Measurements from ENCODE around the gene ROR1.

The ROR1 gene

DNA sequence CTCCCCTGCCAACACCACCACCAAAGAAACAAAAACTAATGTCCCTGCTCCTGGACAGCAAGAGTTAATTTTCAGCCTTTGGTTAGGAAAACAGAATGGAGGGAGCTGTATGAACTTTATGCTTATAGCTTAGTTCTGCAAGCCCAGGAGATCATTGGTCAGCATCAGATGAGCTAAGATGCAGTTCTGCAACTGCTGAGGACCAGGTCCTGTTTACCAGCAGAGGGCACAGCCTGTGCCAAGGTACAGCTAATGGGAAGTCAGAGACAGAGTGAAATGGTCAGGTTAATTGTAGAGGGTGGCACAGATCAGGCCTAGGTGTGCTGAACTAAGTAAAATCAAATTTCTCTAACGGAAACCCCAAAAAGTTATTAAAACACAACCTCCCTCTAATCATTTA is 161.3 kb downstream of the ROR1 start:
- no peak overlapping the region for H3K27ac ChIP-seq (ENCODE audit: low read depth, low read length, severe bottlenecking)
- H3K36me3 ChIP-seq (ENCODE audit: control insufficient read depth, insufficient read depth, low read length): no peaks in the 10 kb centered on the region
- H3K4me1 ChIP-seq (ENCODE audit: control insufficient read depth, insufficient read depth, low read length, poor library complexity, severe bottlenecking): peaks cover 6% of the 10 kb centered on the region
- no peaks in the 10 kb centered on the region for H3K9me3 ChIP-seq (ENCODE audit: control insufficient read depth, low read length)
- WGBS, 2 experiments (ENCODE audit: insufficient coverage in 2 of 2): no CpG with 5 or more reads among the region's 1 CpG
- H3K4me3 ChIP-seq (ENCODE audit: extremely low read depth, insufficient read depth, low read length, poor library complexity, severe bottlenecking): no peak overlapping the region

DNA sequence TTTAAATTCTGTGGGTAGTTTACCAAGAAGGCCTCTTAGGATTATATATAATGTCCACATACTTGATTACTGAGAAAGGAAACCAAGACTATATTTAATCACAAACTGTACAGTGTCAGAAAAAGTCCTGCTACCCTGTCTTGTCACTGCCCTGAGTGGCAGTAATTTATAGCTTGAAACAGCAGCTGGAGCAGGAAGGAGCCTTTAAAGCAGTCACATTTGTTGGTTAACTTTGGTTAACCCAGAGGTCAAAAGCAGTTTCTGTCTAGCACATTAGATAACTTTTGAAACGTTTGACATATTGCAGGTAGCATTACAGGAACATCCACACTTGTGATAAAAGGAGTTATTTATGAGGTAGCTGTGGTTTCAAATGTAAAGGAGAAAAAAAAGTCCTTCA is 161.7 kb downstream of the ROR1 start:
- H3K9me3 ChIP-seq (ENCODE audit: control insufficient read depth, low read length): no peaks in the 10 kb centered on the region
- no peaks in the 10 kb centered on the region for H3K36me3 ChIP-seq (ENCODE audit: control insufficient read depth, insufficient read depth, low read length)
- WGBS, 2 experiments (ENCODE audit: insufficient coverage in 2 of 2): 100% methylated on average over 1 of the region's 1 CpG; no CpG with 5 or more reads in 1 of the 2 experiments
- H3K27ac ChIP-seq (ENCODE audit: low read depth, low read length, severe bottlenecking): no peak overlapping the region
- H3K4me1 ChIP-seq (ENCODE audit: control insufficient read depth, insufficient read depth, low read length, poor library complexity, severe bottlenecking): peaks cover 6% of the 10 kb centered on the region
- no peak overlapping the region for H3K4me3 ChIP-seq (ENCODE audit: extremely low read depth, insufficient read depth, low read length, poor library complexity, severe bottlenecking)

DNA sequence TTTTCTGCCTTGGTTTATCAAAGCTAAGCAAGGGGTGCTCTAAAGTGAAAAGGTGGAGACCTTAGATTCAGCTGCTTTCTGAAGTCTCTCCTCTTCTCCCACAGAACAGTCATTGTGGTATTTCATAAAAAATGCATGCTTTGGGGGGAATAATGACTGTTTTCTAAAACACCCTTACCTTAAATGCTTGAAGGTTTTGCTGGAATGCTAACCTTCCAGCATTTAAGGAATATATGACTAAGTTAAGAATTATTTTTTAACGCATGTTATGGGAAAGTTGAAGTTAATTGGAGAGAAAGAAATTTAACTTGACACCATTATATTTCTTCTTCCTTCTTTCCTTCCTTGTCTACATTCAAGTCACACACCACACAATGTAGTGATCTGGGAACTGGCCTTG is 162.5 kb downstream of the ROR1 start:
- Histone ChIP-seq H3K27ac (ENCODE audit: low read depth, low read length, severe bottlenecking) (no peak overlapping the region), H3K36me3 (ENCODE audit: control insufficient read depth, insufficient read depth, low read length) (no peaks in the 10 kb centered on the region), H3K4me3 (ENCODE audit: extremely low read depth, insufficient read depth, low read length, poor library complexity, severe bottlenecking) (no peak overlapping the region), H3K4me1 (ENCODE audit: control insufficient read depth, insufficient read depth, low read length, poor library complexity, severe bottlenecking) (peaks cover under 1% of the 10 kb centered on the region), H3K9me3 (ENCODE audit: control insufficient read depth, low read length) (no peaks in the 10 kb centered on the region)
- no CpG with 5 or more reads among the region's 1 CpG for WGBS, 2 experiments (ENCODE audit: insufficient coverage in 2 of 2)

DNA sequence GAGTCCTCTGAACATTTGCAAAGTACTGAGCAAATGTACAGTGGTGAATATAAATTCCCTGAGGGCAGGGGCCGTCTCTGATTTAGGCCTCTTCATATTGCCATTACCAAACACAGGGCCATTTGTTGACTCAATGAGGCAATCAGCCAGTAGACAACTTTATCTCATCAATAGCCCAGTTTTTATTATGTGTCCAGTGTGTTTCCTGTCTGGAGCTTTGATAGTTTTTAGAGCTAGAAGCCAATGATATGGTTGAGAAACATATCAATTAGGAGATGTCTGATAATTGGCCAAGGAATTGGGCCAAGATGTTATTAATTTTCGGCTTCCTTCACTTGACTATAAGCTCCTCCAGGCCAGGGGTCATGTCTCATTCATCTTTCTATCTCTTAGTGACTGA is 163.0 kb downstream of the ROR1 start:
- no peak overlapping the region for H3K27ac ChIP-seq (ENCODE audit: low read depth, low read length, severe bottlenecking)
- no peaks in the 10 kb centered on the region for H3K9me3 ChIP-seq (ENCODE audit: control insufficient read depth, low read length)
- 100% methylated on average over 1 of the region's 2 CpGs for WGBS, 2 experiments (ENCODE audit: insufficient coverage in 2 of 2)
- no peaks in the 10 kb centered on the region for H3K36me3 ChIP-seq (ENCODE audit: control insufficient read depth, insufficient read depth, low read length)
- no peak overlapping the region for H3K4me3 ChIP-seq (ENCODE audit: extremely low read depth, insufficient read depth, low read length, poor library complexity, severe bottlenecking)
- H3K4me1 ChIP-seq (ENCODE audit: control insufficient read depth, insufficient read depth, low read length, poor library complexity, severe bottlenecking): no peaks in the 10 kb centered on the region

DNA sequence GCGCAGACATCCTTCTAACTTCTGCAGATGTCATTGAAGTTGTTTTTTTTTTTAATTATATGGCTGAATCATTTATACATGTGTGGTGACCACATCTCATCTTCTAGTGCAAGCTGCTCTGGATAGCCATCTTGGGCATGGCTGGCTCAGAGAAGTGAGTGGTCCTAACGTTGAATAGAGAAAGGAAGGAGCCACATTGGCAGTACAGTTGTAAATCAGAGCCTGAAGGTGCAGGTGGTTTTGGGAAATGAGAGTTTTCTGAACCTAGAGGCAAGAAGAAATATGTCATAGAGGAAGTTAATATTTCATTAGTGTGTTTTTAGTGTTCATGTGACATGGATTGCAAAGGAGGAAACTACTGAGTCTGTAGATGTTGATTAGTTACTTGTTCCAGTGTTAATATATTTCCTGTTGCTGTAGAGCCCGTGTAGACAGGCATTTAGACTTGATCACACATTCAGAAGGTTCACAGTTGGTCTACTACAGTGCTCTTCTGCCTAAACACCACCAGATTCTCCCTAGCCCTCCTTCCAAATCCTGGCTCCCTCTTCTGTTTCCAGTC is 163.7 kb downstream of the ROR1 start:
- H3K4me3 ChIP-seq (ENCODE audit: extremely low read depth, insufficient read depth, low read length, poor library complexity, severe bottlenecking): no peak overlapping the region
- no peaks in the 10 kb centered on the region for H3K36me3 ChIP-seq (ENCODE audit: control insufficient read depth, insufficient read depth, low read length)
- H3K27ac ChIP-seq (ENCODE audit: low read depth, low read length, severe bottlenecking): no peak overlapping the region
- no peaks in the 10 kb centered on the region for H3K4me1 ChIP-seq (ENCODE audit: control insufficient read depth, insufficient read depth, low read length, poor library complexity, severe bottlenecking)
- WGBS, 2 experiments (ENCODE audit: insufficient coverage in 2 of 2): 45 to 75% methylated on average over 1 to 2 of the region's 3 CpGs
- H3K9me3 ChIP-seq (ENCODE audit: control insufficient read depth, low read length): no peaks in the 10 kb centered on the region

DNA sequence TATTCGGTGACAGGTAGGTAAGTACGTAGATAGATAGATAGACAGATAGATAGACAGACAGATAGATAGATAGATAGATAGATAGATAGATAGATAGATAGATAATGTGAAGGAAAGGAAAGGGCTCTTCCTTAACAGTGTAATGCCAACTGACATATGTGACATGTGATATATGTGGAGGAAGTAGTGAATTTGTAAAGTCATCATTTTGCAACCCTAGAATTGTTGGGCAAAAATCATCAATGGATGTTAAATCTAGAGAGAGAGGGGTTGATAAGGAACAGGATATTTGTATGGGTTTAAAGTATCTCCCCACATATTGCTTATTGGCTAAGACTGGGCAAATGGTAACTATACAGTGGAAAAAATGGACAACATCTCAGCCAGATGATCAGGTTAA is 166.6 kb downstream of the ROR1 start:
- Histone ChIP-seq H3K27ac (ENCODE audit: low read depth, low read length, severe bottlenecking) (no peak overlapping the region), H3K4me1 (ENCODE audit: control insufficient read depth, insufficient read depth, low read length, poor library complexity, severe bottlenecking) (peaks cover 4% of the 10 kb centered on the region), H3K9me3 (ENCODE audit: control insufficient read depth, low read length) (no peaks in the 10 kb centered on the region)

DNA sequence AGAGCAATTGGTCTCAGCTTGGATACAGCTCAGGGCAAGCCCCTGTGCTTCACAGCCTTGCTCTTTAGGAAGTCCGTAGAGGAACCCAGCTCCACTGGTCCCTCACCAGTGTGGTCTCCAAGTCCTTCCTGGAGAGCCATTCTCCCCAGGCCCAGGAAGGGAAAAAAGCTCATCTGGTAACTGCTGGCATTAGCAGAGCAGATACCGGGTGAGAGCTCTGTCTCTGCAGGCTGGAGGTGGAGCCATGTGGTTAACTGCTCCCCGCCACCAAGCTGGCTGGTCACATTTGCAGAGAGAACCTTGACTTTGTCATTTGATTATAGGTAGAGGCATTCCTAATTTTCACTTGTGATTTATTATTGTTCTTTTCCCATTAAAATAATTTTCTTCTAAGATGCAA is 169.6 kb downstream of the ROR1 start:
- Histone ChIP-seq H3K27ac (ENCODE audit: low read depth, low read length, severe bottlenecking) (no peak overlapping the region), H3K9me3 (ENCODE audit: control insufficient read depth, low read length) (no peaks in the 10 kb centered on the region), H3K36me3 (ENCODE audit: control insufficient read depth, insufficient read depth, low read length) (no peaks in the 10 kb centered on the region), H3K4me1 (ENCODE audit: control insufficient read depth, insufficient read depth, low read length, poor library complexity, severe bottlenecking) (peaks cover 4% of the 10 kb centered on the region), H3K4me3 (ENCODE audit: extremely low read depth, insufficient read depth, low read length, poor library complexity, severe bottlenecking) (no peak overlapping the region)
- 72 to 92% methylated on average over 2 to 3 of the region's 3 CpGs for WGBS, 2 experiments (ENCODE audit: insufficient coverage in 2 of 2)

More for the DNA sequence above, 166.6 kb downstream of the ROR1 start:
- H3K4me3 ChIP-seq (ENCODE audit: extremely low read depth, insufficient read depth, low read length, poor library complexity, severe bottlenecking): no peak overlapping the region
- no peaks in the 10 kb centered on the region for H3K36me3 ChIP-seq (ENCODE audit: control insufficient read depth, insufficient read depth, low read length)
- 86 to 94% methylated on average over 2 of the region's 2 CpGs for WGBS, 2 experiments (ENCODE audit: insufficient coverage in 2 of 2)

DNA sequence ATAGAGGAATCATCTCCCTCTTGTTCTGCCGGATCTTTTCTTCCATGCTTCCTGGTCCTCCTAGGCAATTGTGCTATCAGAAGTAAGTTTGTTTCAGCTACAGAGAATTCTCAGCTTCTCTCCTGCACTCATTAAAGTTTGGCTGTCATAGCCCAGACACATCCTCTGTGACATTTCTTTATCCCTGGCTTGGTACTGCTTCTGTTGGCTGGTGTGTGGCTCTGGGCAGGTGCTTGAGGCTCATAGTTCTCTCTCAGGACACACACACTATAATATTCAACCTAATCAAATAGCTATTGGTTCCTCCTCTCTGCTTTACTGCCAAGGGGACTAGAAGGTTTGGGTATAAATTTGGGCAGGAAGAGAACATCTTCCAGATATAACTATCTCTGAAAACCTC is 172.1 kb downstream of the ROR1 start:
- Histone ChIP-seq H3K27ac (ENCODE audit: low read depth, low read length, severe bottlenecking) (no peak overlapping the region), H3K36me3 (ENCODE audit: control insufficient read depth, insufficient read depth, low read length) (no peaks in the 10 kb centered on the region), H3K4me3 (ENCODE audit: extremely low read depth, insufficient read depth, low read length, poor library complexity, severe bottlenecking) (no peak overlapping the region), H3K4me1 (ENCODE audit: control insufficient read depth, insufficient read depth, low read length, poor library complexity, severe bottlenecking) (peaks cover 4% of the 10 kb centered on the region), H3K9me3 (ENCODE audit: control insufficient read depth, low read length) (no peaks in the 10 kb centered on the region)
- 100% methylated on average over 1 of the region's 1 CpG for WGBS, 2 experiments (ENCODE audit: insufficient coverage in 2 of 2)

DNA sequence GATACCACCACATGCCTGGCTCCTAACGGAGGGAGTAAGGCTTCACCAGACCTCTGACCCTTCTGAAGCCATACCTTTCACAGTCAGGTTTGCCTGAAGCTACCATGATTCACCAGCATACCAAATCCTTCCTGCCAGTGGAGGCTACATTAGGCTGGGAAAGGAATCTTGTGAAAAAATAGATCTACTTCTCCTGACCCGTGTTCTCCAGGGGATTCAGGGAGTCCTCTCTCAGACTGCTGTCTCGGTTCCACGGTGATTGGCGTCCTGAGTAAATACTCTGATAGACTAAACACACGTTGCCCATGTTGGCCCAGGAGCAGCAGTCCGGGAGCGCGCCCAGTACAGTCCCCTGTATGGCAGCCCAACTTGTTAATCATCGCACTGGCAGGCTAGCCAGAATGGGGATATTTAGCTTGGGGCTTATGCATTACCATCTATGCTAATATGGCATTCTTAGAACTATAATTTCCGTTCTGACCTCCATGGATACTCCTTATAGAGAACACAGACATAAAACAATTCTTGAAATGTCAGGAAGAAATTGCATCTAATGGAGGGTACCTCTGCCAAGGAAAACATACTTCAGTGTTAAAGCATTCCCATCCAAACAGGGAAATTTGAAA is 173.2 kb downstream of the ROR1 start:
- Histone ChIP-seq H3K4me1 (ENCODE audit: control insufficient read depth, insufficient read depth, low read length, poor library complexity, severe bottlenecking) (peaks cover 4% of the 10 kb centered on the region), H3K36me3 (ENCODE audit: control insufficient read depth, insufficient read depth, low read length) (no peaks in the 10 kb centered on the region), H3K4me3 (ENCODE audit: extremely low read depth, insufficient read depth, low read length, poor library complexity, severe bottlenecking) (no peak overlapping the region), H3K9me3 (ENCODE audit: control insufficient read depth, low read length) (no peaks in the 10 kb centered on the region), H3K27ac (ENCODE audit: low read depth, low read length, severe bottlenecking) (no peak overlapping the region)
- WGBS, 2 experiments (ENCODE audit: insufficient coverage in 2 of 2): 86 to 87% methylated on average over 8 to 9 of the region's 11 CpGs

DNA sequence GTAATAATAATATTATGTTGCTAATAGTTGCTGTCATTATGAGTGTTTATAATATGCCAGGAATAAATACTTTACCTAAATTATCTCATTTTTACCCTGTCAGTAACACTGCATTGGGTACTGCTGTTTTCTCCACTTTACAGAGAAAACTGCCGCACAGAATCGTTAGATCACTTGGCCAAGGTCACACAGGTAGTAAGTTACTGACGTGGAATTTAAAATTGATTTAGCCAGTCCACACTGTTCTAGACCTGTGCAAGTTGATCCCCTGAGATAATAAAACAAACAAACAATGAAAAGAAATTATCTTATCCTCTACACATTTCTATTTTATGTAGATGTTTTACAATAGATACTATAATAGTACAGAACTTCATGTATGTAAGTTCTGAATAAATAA is 174.1 kb downstream of the ROR1 start:
- 81 to 90% methylated on average over 2 of the region's 3 CpGs for WGBS, 2 experiments (ENCODE audit: insufficient coverage in 2 of 2)
- H3K9me3 ChIP-seq (ENCODE audit: control insufficient read depth, low read length): no peaks in the 10 kb centered on the region
- H3K36me3 ChIP-seq (ENCODE audit: control insufficient read depth, insufficient read depth, low read length): no peaks in the 10 kb centered on the region

DNA sequence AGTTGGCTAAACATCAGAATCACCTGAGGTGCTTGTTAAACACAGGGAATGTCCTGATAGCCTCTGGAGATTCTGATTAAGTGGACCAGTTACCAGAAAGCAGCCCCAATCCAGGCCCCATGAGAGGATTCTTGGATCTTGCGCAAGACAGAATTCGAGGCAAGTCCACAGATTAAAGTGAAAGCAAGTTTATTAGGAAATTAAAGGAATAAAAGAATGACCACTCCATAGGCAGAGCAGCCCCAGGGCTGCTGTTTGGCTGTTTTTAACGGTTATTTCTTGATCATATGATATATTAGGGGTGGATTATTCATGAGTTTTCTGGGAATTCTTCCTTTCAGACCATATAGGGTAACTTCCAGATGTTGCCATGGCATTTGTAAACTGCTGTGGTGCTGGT is 176.2 kb downstream of the ROR1 start:
- H3K9me3 ChIP-seq (ENCODE audit: control insufficient read depth, low read length): peaks cover 16% of the 10 kb centered on the region
- H3K36me3 ChIP-seq (ENCODE audit: control insufficient read depth, insufficient read depth, low read length): no peaks in the 10 kb centered on the region
- no peak overlapping the region for H3K4me3 ChIP-seq (ENCODE audit: extremely low read depth, insufficient read depth, low read length, poor library complexity, severe bottlenecking)
- no peak overlapping the region for H3K27ac ChIP-seq (ENCODE audit: low read depth, low read length, severe bottlenecking)
- WGBS, 2 experiments (ENCODE audit: insufficient coverage in 2 of 2): 93 to 96% methylated on average over 2 to 3 of the region's 3 CpGs
- no peaks in the 10 kb centered on the region for H3K4me1 ChIP-seq (ENCODE audit: control insufficient read depth, insufficient read depth, low read length, poor library complexity, severe bottlenecking)

More for the DNA sequence above, 174.1 kb downstream of the ROR1 start:
- Histone ChIP-seq H3K4me1 (ENCODE audit: control insufficient read depth, insufficient read depth, low read length, poor library complexity, severe bottlenecking) (peaks cover 4% of the 10 kb centered on the region), H3K4me3 (ENCODE audit: extremely low read depth, insufficient read depth, low read length, poor library complexity, severe bottlenecking) (no peak overlapping the region), H3K27ac (ENCODE audit: low read depth, low read length, severe bottlenecking) (no peak overlapping the region)

Data from mesodermal cell (in vitro differentiated cells).